Activated CD4-positive, CD25-positive, alpha-beta regulatory T cell treated with anti-CD3 and anti-CD28 coated beads, Interleukin-2, amount 50 U/mL, for 24 hours (primary cell): ENCODE measurements around the gene THBS3.
"Not testable (repeated sequence)": the region's sequence is repeated elsewhere in the genome, so short reads cannot be mapped to it uniquely, and the experiment has no call there.

Source experiments
- ATAC-seq, 2 donors: fragments of 150-1000 bp; cut with Tn5 transposase; one replicate each; pipeline ENCODE4 v1.10.0; 2021; ENCODE audit warnings: mild to moderate bottlenecking in 1 of 2, moderate library complexity in 1 of 2

THBS3 gene

GRCh38 chr1:155233502-155233901 is 25.8 kb upstream of the THBS3 start:
- ATAC-seq, result not testable (repeated sequence)

GRCh38 chr1:155232001-155232978 is 24.6 kb upstream of the THBS3 start:
- ATAC-seq, result not testable (repeated sequence)

GRCh38 chr1:155231302-155231701 is 23.6 kb upstream of the THBS3 start:
- not testable (repeated sequence) for ATAC-seq

- no peak for ATAC-seq
Observed at GRCh38 chr1:155228096-155228427, 20.4 kb upstream of the THBS3 start.

GRCh38 chr1:155227261-155228095 is 19.8 kb upstream of the THBS3 start:
- peak; percentile 95 for ATAC-seq

- peak; percentile 24 to 38 for ATAC-seq
Observed at GRCh38 chr1:155226910-155227260, 19.2 kb upstream of the THBS3 start.

GRCh38 chr1:155226188-155226909 is 18.7 kb upstream of the THBS3 start:
- ATAC-seq, result peak; percentile 46 to 53

GRCh38 chr1:155225404-155225759 is 17.7 kb upstream of the THBS3 start:
- not testable (repeated sequence) for ATAC-seq

- ATAC-seq, result no peak
Observed at GRCh38 chr1:155223047-155223446, 15.3 kb upstream of the THBS3 start.

- not testable (repeated sequence) for ATAC-seq
Observed at GRCh38 chr1:155220211-155220965, 12.7 kb upstream of the THBS3 start.

- no peak for ATAC-seq
Observed at GRCh38 chr1:155219592-155220031, 11.9 kb upstream of the THBS3 start.

- no peak for ATAC-seq
Observed at GRCh38 chr1:155218854-155219591, 11.3 kb upstream of the THBS3 start.

- ATAC-seq, result not testable (repeated sequence)
Observed at GRCh38 chr1:155214702-155215101, 7.0 kb upstream of the THBS3 start.

GRCh38 chr1:155212051-155212440 is 4.3 kb upstream of the THBS3 start:
- not testable (repeated sequence) for ATAC-seq

GRCh38 chr1:155211381-155212050 is 3.8 kb upstream of the THBS3 start:
- not testable (repeated sequence) for ATAC-seq

- ATAC-seq, result no peak
Observed at GRCh38 chr1:155210314-155211104, 2.8 kb upstream of the THBS3 start.

GRCh38 chr1:155209312-155209721 is 1.6 kb upstream of the THBS3 start:
- ATAC-seq, result no peak

- peak; percentile 86 to 89 for ATAC-seq
Observed at GRCh38 chr1:155208541-155209311, 1.0 kb upstream of the THBS3 start, which contains the start of gene MTX1. TSS of gene MTX1 (plus strand) at chr1:155208695. CDS start at chr1:155208805, 110 bp downstream.
